H1 (cell line): ENCODE data around the gene ARHGEF4. TPM values are rescaled to one million over a fixed set of nuclear protein-coding genes. Genes with fewer than 3 reads are reported as not detected.

Experiments
- CTCF ChIA-PET: fragments of 300-600 bp; sonication (Branson Sonifier 250); formaldehyde crosslinking; loops from one replicate; lab custom pipeline; 2021; ENCODE audit not compliant: partially characterized antibody; lab: Charles Lee
- POLR2A ChIA-PET: fragments of 300-600 bp; sonication (Branson Sonifier 250); formaldehyde crosslinking; loops from one replicate; lab custom pipeline; 2021; ENCODE audit warnings: inconsistent platforms; ENCODE audit not compliant: partially characterized antibody; lab: Charles Lee
- DNase-seq, 2 experiments: peaks; one replicate each; pipeline versions ENCODE4 v3.0.0 to v3.0.0-alpha.2; 2010 to 2022; ENCODE audit warnings: low spot score in 2 of 2, low read depth in 1 of 2, mixed read lengths in 1 of 2
- FAIRE-seq: peaks from 2 replicates; lab custom pipeline; 2011; peaks lifted over from hg19 to GRCh38; lab: Jason Lieb, UNC
- H2AFZ ChIP-seq: 2 replicates; pipeline ENCODE4 v1.8.1; 2012; ENCODE audit warnings: low read length, inconsistent platforms
- H2AK5ac ChIP-seq: 2 replicates; pipeline ENCODE4 v1.6.1; 2013; ENCODE audit warnings: low read depth, low read length
- H2BK120ac ChIP-seq: replicated peaks from 2 replicates; pipeline ENCODE3; 2013; ENCODE audit warnings: low read depth, low read length, inconsistent platforms
- H2BK12ac ChIP-seq: 2 replicates; pipeline ENCODE4 v1.6.1; 2013; ENCODE audit warnings: low read depth, low read length
- H2BK15ac ChIP-seq: 2 replicates; pipeline ENCODE4 v1.6.1; 2013; ENCODE audit warnings: low read length
- H2BK20ac ChIP-seq: 2 replicates; pipeline ENCODE4 v1.6.1; 2013; ENCODE audit warnings: low read length
- H2BK5ac ChIP-seq: 2 replicates; pipeline ENCODE4 v1.6.1; 2013; ENCODE audit warnings: low read depth, low read length
- H3K14ac ChIP-seq: 2 replicates; pipeline ENCODE4 v1.6.1; 2013; ENCODE audit warnings: inconsistent platforms; ENCODE audit not compliant: insufficient read length
- H3K18ac ChIP-seq: 2 replicates; pipeline ENCODE4 v1.6.1; 2013; ENCODE audit warnings: low read length; ENCODE audit errors: extremely low read depth
- H3K23ac ChIP-seq: 2 replicates; pipeline ENCODE4 v1.6.1; 2013; ENCODE audit warnings: inconsistent platforms; ENCODE audit not compliant: insufficient read length
- H3K23me2 ChIP-seq: 2 replicates; pipeline ENCODE4 v1.6.1; 2013; ENCODE audit warnings: low read depth, low read length
- H3K27ac ChIP-seq: 2 replicates; pipeline ENCODE4 v1.6.1; 2011; ENCODE audit warnings: low read depth, low read length, inconsistent platforms
- H3K27me3 ChIP-seq, 4 experiments: replicated peaks in 1 of 4; 1 replicate in 1 of 4; 2 replicates in 3 of 4; pipeline versions ENCODE4 v1.6.1 to v1.8.1; 2011 to 2013; ENCODE audit warnings: low read length in 3 of 4, mild to moderate bottlenecking in 3 of 4, inconsistent platforms in 2 of 4, mixed read lengths in 2 of 4, moderate library complexity in 1 of 4; ENCODE audit not compliant: control insufficient read depth in 3 of 4, insufficient read depth in 3 of 4; ENCODE audit errors: extremely low read depth in 1 of 4
- H3K36me3 ChIP-seq, 4 experiments: 2 replicates each; pipeline versions ENCODE4 v1.6.1 to v1.8.1; 2011 to 2013; ENCODE audit warnings: mild to moderate bottlenecking in 4 of 4, low read length in 3 of 4, moderate library complexity in 2 of 4, control low read depth in 1 of 4, inconsistent platforms in 1 of 4; ENCODE audit not compliant: insufficient read depth in 4 of 4, control insufficient read depth in 2 of 4
- H3K4ac ChIP-seq: replicated peaks from 2 replicates; pipeline ENCODE3; 2013; ENCODE audit warnings: low read length, low read depth, mixed read lengths, inconsistent platforms; ENCODE audit not compliant: insufficient read length
- H3K4me1 ChIP-seq, 4 experiments: replicated peaks in 1 of 4; 1 replicate in 1 of 4; 2 replicates in 3 of 4; pipeline versions ENCODE4 v1.6.1 to v1.8.1; 2011 to 2013; ENCODE audit warnings: low read length in 3 of 4, inconsistent platforms in 2 of 4, mixed read lengths in 1 of 4; ENCODE audit not compliant: insufficient read depth in 4 of 4, control insufficient read depth in 3 of 4
- H3K4me2 ChIP-seq, 2 experiments: 2 replicates each; pipeline versions ENCODE4 v1.6.1 to v1.8.1; 2011 to 2013; ENCODE audit warnings: low read depth in 2 of 2, low read length in 2 of 2, control low read depth in 1 of 2, inconsistent platforms in 1 of 2, mild to moderate bottlenecking in 1 of 2; ENCODE audit not compliant: insufficient read depth in 1 of 2
- H3K4me3 ChIP-seq, 4 experiments: fragments of 200-600, 300-600 bp in 1 of 4; sonication (generic), shearing (Covaris generic), sonication (Bioruptor Twin) in 1 of 4; 2 replicates each; pipeline versions ENCODE4 v1.5.1 to v1.8.1; 2011 to 2016; ENCODE audit warnings: low read length in 4 of 4, low read depth in 3 of 4, control low read depth in 2 of 4, inconsistent platforms in 2 of 4, mild to moderate bottlenecking in 2 of 4, mixed read lengths in 1 of 4, moderate library complexity in 1 of 4; ENCODE audit not compliant: insufficient read depth in 2 of 4; ENCODE audit errors: extremely low read depth in 1 of 4
- H3K56ac ChIP-seq: replicated peaks from 2 replicates; pipeline ENCODE3; 2013; ENCODE audit warnings: low read depth, mild to moderate bottlenecking, mixed read lengths, low read length, inconsistent platforms; ENCODE audit not compliant: insufficient read length
- H3K79me1 ChIP-seq: 2 replicates; pipeline ENCODE4 v1.6.1; 2013; ENCODE audit warnings: low read depth, low read length, control low read depth
- H3K79me2 ChIP-seq, 2 experiments: 2 replicates each; pipeline versions ENCODE4 v1.6.1 to v1.8.1; 2012 to 2013; ENCODE audit warnings: low read length in 2 of 2, mild to moderate bottlenecking in 2 of 2, inconsistent platforms in 1 of 2; ENCODE audit not compliant: insufficient read depth in 2 of 2, control insufficient read depth in 1 of 2
- H3K9ac ChIP-seq, 4 experiments: replicated peaks in 1 of 4; 1 replicate in 1 of 4; 2 replicates in 3 of 4; pipeline versions ENCODE4 v1.6.1 to v1.8.1; 2011 to 2013; ENCODE audit warnings: low read depth in 3 of 4, low read length in 3 of 4, control low read depth in 2 of 4, mild to moderate bottlenecking in 2 of 4, moderate library complexity in 2 of 4, inconsistent platforms in 1 of 4; ENCODE audit errors: extremely low read depth in 1 of 4
- H3K9me3 ChIP-seq, 2 experiments: 2 replicates each; pipeline versions ENCODE4 v1.6.1 to v1.8.1; 2012 to 2013; ENCODE audit warnings: mild to moderate bottlenecking in 2 of 2, moderate library complexity in 2 of 2, control low read depth in 1 of 2, inconsistent platforms in 1 of 2, low read depth in 1 of 2, low read length in 1 of 2, mixed read lengths in 1 of 2; ENCODE audit not compliant: insufficient read depth in 2 of 2
- H4K20me1 ChIP-seq, 2 experiments: replicated peaks in 1 of 2; 2 replicates each; pipeline versions ENCODE3 to v1.8.1; 2011 to 2013; ENCODE audit warnings: inconsistent platforms in 2 of 2, low read length in 2 of 2, mild to moderate bottlenecking in 1 of 2; ENCODE audit not compliant: insufficient read depth in 2 of 2, control insufficient read depth in 1 of 2
- H4K5ac ChIP-seq: 2 replicates; pipeline ENCODE4 v1.6.1; 2013; ENCODE audit warnings: low read length, low read depth, mixed read lengths, inconsistent platforms; ENCODE audit not compliant: insufficient read length
- H4K8ac ChIP-seq: 2 replicates; pipeline ENCODE4 v1.8.0; 2013; ENCODE audit warnings: mild to moderate bottlenecking, moderate library complexity, low read length, inconsistent platforms; ENCODE audit not compliant: insufficient read depth; ENCODE audit errors: extremely low read depth
- H4K91ac ChIP-seq: replicated peaks from 2 replicates; pipeline ENCODE3; 2013; ENCODE audit warnings: low read length, mixed read lengths, inconsistent platforms; ENCODE audit not compliant: insufficient read length
- BRCA1 ChIP-seq: IDR thresholded peaks from 2 replicates; pipeline ENCODE4 v1.6.1; 2012; ENCODE audit warnings: low read depth, low read length, improper control_type of control experiment
- CHD1 ChIP-seq: IDR thresholded peaks from 2 replicates; pipeline ENCODE4 v1.6.1; 2012; ENCODE audit warnings: low read depth, low read length, improper control_type of control experiment
- CHD2 ChIP-seq: IDR thresholded peaks from 2 replicates; pipeline ENCODE4 v1.6.1; 2012; ENCODE audit warnings: low read length, improper control_type of control experiment
- EGR1 ChIP-seq: IDR thresholded peaks from 2 replicates; pipeline ENCODE4 v1.6.1; 2011; ENCODE audit warnings: low read depth, low read length, borderline replicate concordance
- EP300 ChIP-seq, 2 experiments: IDR thresholded peaks; 1 replicate in 1 of 2; 2 replicates in 1 of 2; pipeline ENCODE4 v1.6.1; 2011 to 2012; ENCODE audit warnings: low read depth in 2 of 2, low read length in 2 of 2, mild to moderate bottlenecking in 2 of 2, borderline replicate concordance in 1 of 2, inconsistent platforms in 1 of 2, moderate library complexity in 1 of 2
- JUND ChIP-seq: IDR thresholded peaks from 2 replicates; pipeline ENCODE4 v1.6.1; 2011; ENCODE audit warnings: mild to moderate bottlenecking, improper control_type of control experiment, low read length
- MAFK ChIP-seq: IDR thresholded peaks from 2 replicates; pipeline ENCODE4 v1.6.1; 2012; ENCODE audit warnings: low read depth, mild to moderate bottlenecking, improper control_type of control experiment, low read length
- NRF1 ChIP-seq: IDR thresholded peaks from 2 replicates; pipeline ENCODE4 v1.6.1; 2011; ENCODE audit warnings: mild to moderate bottlenecking, low read depth, low read length, improper control_type of control experiment
- PHF8 ChIP-seq: fragments of 200-600 bp; sonication (generic); conservative IDR thresholded peaks from 2 replicates; pipeline ENCODE4 v1.7.1; 2012; ENCODE audit warnings: low read depth, mild to moderate bottlenecking, inconsistent platforms, low read length, moderate library complexity
- POLR2AphosphoS5 ChIP-seq: IDR thresholded peaks from 2 replicates; pipeline ENCODE4 v1.6.1; 2011; ENCODE audit warnings: low read depth, low read length
- POU5F1 ChIP-seq: IDR thresholded peaks from 2 replicates; pipeline ENCODE4 v1.6.1; 2011; ENCODE audit warnings: low read depth, mild to moderate bottlenecking, low read length, moderate library complexity
- RXRA ChIP-seq: IDR thresholded peaks from 2 replicates; pipeline ENCODE4 v1.6.1; 2011; ENCODE audit warnings: low read depth, mild to moderate bottlenecking, low read length, moderate library complexity; ENCODE audit not compliant: insufficient read depth
- SAP30 ChIP-seq: fragments of 300-600 bp; sonication (generic); IDR thresholded peaks from 2 replicates; pipeline ENCODE4 v1.7.1; 2012; ENCODE audit warnings: low read length, moderate library complexity, mild to moderate bottlenecking, inconsistent platforms; ENCODE audit not compliant: insufficient read depth, insufficient replicate concordance
- WGBS, 2 experiments: shearing (Covaris generic) in 1 of 2; methylation state at CpG; one replicate each; pipeline versions ENCODE4 v1.1.6 to v1.1.7; 2013 to 2015; ENCODE audit warnings: low lambda C conversion rate in 2 of 2, mixed read lengths in 2 of 2, inconsistent platforms in 1 of 2, low coverage in 1 of 2, missing lambda C conversion rate in 1 of 2; ENCODE audit not compliant: insufficient replicate concordance in 2 of 2, insufficient coverage in 1 of 2, insufficient read length in 1 of 2; ENCODE audit errors: extremely low coverage in 1 of 2, missing lambda C conversion rate in 1 of 2; 5-methylcytosine and 5-hydroxymethylcytosine counted together
- polyA plus RNA-seq, 7 experiments: library from polyadenylated mRNA; depleted of rRNA in 3 of 7; stranded (reverse) in 5 of 7; unstranded in 2 of 7; fragments of >200 nt in 5 of 7; fragments of 200-250 nt in 2 of 7; gene quantifications; 1 replicate in 5 of 7; 2 replicates in 1 of 7; 4 replicates in 1 of 7; pipeline versions ENCODE4 v1.2.1 to v1.2.3, GENCODE V29; 2011 to 2013; ENCODE audit warnings: missing spikeins in 2 of 7, mixed read lengths in 2 of 7
- total RNA-seq: library from RNA; stranded (reverse); fragmentation: NEBNext Ultra II Directional; extraction: Animal tissue kit (Norgen Biotek cat#: 25700); gene quantifications from 2 replicates; pipeline ENCODE4 v1.2.1, GENCODE V29; 2021
- TF ChIP-seq, protein P1 (sequence below): IDR thresholded peaks from 2 replicates; pipeline ENCODE4 v1.6.1; 2012; ENCODE audit warnings: inconsistent platforms

Gene ARHGEF4
- total and polyA plus RNA-seq, 2 of the 8 experiments (the other 6 are each of a cell fraction or from before 2014, with no cell fraction given): 10.6 to 14.6 TPM

GRCh38 chr2:130910931-130911330 lies 74.2 kb downstream of the ARHGEF4 start:
- Histone ChIP-seq H4K8ac (no peak overlapping the region), H2BK120ac (no peak overlapping the region), H4K91ac (no peak overlapping the region), H3K4ac (no peak overlapping the region), H2BK5ac (no peak overlapping the region), H3K4me1 (peaks cover 0 to 5% (median 0%) of the 10 kb centered on the region in 4 experiments; a peak in 2 of 7 replicates), H3K18ac (no peak overlapping the region), H2BK12ac (no peak overlapping the region), H4K5ac (no peak overlapping the region), H4K20me1 (no peaks in the 10 kb centered on the region), H2BK15ac (no peak overlapping the region), H3K36me3 (peaks cover 0 to 3% (median 0%) of the 10 kb centered on the region in 4 experiments; a peak in 1 of 8 replicates), H3K14ac (no peak overlapping the region), H3K4me3 (no peak overlapping the region), H3K9me3 (peaks cover 4 to 9% of the 10 kb centered on the region in 2 experiments; a peak in 3 of 4 replicates), H3K56ac (no peak overlapping the region), H3K23me2 (no peaks in the 10 kb centered on the region), H3K79me1 (no peaks in the 10 kb centered on the region), H3K27ac (no peak overlapping the region), H3K23ac (no peak overlapping the region), H2BK20ac (no peak overlapping the region), H3K9ac (no peak overlapping the region), H2AK5ac (no peak overlapping the region), H3K4me2 (no peak overlapping the region), H3K79me2 (no peaks in the 10 kb centered on the region), H2AFZ (no peak overlapping the region), H3K27me3 (peaks cover 0 to 5% (median 0%) of the 10 kb centered on the region in 4 experiments; a peak in 2 of 7 replicates)
- ChIA-PET POLR2A (no interaction called here), CTCF (no interaction called here)
- FAIRE-seq (no peak), DNase-seq (no peak)
- WGBS, 2 experiments: 65% methylated on average over 6 of the region's 6 CpGs; no CpG with 5 or more reads in 1 of the 2 experiments
- TF ChIP-seq CHD2: no peak
- TF ChIP-seq, protein P1, sequence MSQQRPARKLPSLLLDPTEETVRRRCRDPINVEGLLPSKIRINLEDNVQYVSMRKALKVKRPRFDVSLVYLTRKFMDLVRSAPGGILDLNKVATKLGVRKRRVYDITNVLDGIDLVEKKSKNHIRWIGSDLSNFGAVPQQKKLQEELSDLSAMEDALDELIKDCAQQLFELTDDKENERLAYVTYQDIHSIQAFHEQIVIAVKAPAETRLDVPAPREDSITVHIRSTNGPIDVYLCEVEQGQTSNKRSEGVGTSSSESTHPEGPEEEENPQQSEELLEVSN: no peak
- no peak for TF ChIP-seq MAFK
- no peak for TF ChIP-seq POU5F1
- no peak for TF ChIP-seq BRCA1
- TF ChIP-seq POLR2AphosphoS5: no peak
- no peak for TF ChIP-seq RXRA
- no peak for TF ChIP-seq JUND
- TF ChIP-seq EP300 (IDR thresholded peaks at IDR 0.05; ENCODE audit: borderline replicate concordance in 1 of 2, low read depth in 2 of 2, low read length in 2 of 2): no peak
- no peak for TF ChIP-seq NRF1
- no peak for TF ChIP-seq CHD1
- no peak for TF ChIP-seq EGR1
- no peak for TF ChIP-seq PHF8
- no peak for TF ChIP-seq SAP30
